ACC112 (cell line): Measurements from ENCODE around the gene QRFP.

Source experiments
- H2AFZ ChIP-seq: fragments of 200-600 bp; sonication (generic); one replicate; pipeline ENCODE4 v1.6.0; 2017; ENCODE audit warnings: antibody characterized with exemption, low read length; ENCODE audit not compliant: unreplicated experiment
- H3K27ac ChIP-seq: fragments of 200-600 bp; sonication (generic); 2 replicates; pipeline ENCODE4 v1.5.1; 2014; ENCODE audit warnings: low read depth, mild to moderate bottlenecking, antibody characterized with exemption, low read length, moderate library complexity
- H3K27me3 ChIP-seq: fragments of 200-600 bp; sonication (generic); 2 replicates; pipeline ENCODE4 v1.6.1; 2014; ENCODE audit warnings: mild to moderate bottlenecking, antibody characterized with exemption, low read length, moderate library complexity, mixed read lengths; ENCODE audit not compliant: insufficient read depth
- H3K36me3 ChIP-seq: fragments of 200-600 bp; sonication (generic); 2 replicates; pipeline ENCODE4 v1.6.1; 2016; ENCODE audit warnings: mild to moderate bottlenecking, antibody characterized with exemption, low read length, moderate library complexity, mixed read lengths; ENCODE audit not compliant: insufficient read depth
- H3K4me1 ChIP-seq: fragments of 200-600 bp; sonication (generic); one replicate; pipeline ENCODE4 v1.6.1; 2016; ENCODE audit warnings: low read length, mixed read lengths; ENCODE audit not compliant: insufficient read depth, unreplicated experiment, control insufficient read depth
- H3K4me3 ChIP-seq: fragments of 200-600 bp; sonication (generic); 2 replicates; pipeline ENCODE4 v1.5.1; 2014; ENCODE audit warnings: mild to moderate bottlenecking, low read depth, low read length
- H3K79me2 ChIP-seq: fragments of 200-600 bp; sonication (generic); one replicate; pipeline ENCODE4 v1.6.0; 2016; ENCODE audit warnings: low read length; ENCODE audit not compliant: control insufficient read depth, unreplicated experiment, insufficient read depth

Gene QRFP

GRCh38 chr9:130885484-130886375 lies 10.9 kb downstream of the QRFP start:
- Histone ChIP-seq H3K4me1 (no peaks in the 10 kb centered on the region), H3K27ac (no peak overlapping the region), H3K4me3 (no peak overlapping the region), H3K36me3 (peaks cover 16% of the 10 kb centered on the region; the same call in 1 of the 2 replicates), H3K27me3 (no peaks in the 10 kb centered on the region), H2AFZ (no peak overlapping the region), H3K79me2 (peaks cover 2% of the 10 kb centered on the region)

GRCh38 chr9:130884542-130885483 lies 11.8 kb downstream of the QRFP start:
- Histone ChIP-seq H3K4me3 (no peak overlapping the region), H3K27me3 (no peaks in the 10 kb centered on the region), H3K79me2 (peaks cover 2% of the 10 kb centered on the region), H2AFZ (no peak overlapping the region), H3K36me3 (peaks cover 19% of the 10 kb centered on the region; the same call in 1 of the 2 replicates), H3K27ac (no peak overlapping the region), H3K4me1 (no peaks in the 10 kb centered on the region)

GRCh38 chr9:130884111-130884531 lies 12.5 kb downstream of the QRFP start:
- H3K36me3 ChIP-seq = peaks cover 26% of the 10 kb centered on the region; the same call in 1 of the 2 replicates

GRCh38 chr9:130883479-130883878 lies 13.1 kb downstream of the QRFP start:
- no peak overlapping the region for H2AFZ ChIP-seq
- peaks cover 30% of the 10 kb centered on the region for H3K36me3 ChIP-seq
- no peaks in the 10 kb centered on the region for H3K4me1 ChIP-seq
- peaks cover 2% of the 10 kb centered on the region for H3K79me2 ChIP-seq
- H3K27me3 ChIP-seq = no peaks in the 10 kb centered on the region
- H3K27ac ChIP-seq = no peak overlapping the region
- H3K4me3 ChIP-seq = no peak overlapping the region

More at GRCh38 chr9:130884111-130884531, 12.5 kb downstream of the QRFP start:
- Histone ChIP-seq H2AFZ (no peak overlapping the region), H3K27ac (no peak overlapping the region), H3K4me1 (no peaks in the 10 kb centered on the region), H3K79me2 (peaks cover 2% of the 10 kb centered on the region), H3K4me3 (no peak overlapping the region), H3K27me3 (no peaks in the 10 kb centered on the region)

GRCh38 chr9:130882696-130883225 lies 13.9 kb downstream of the QRFP start:
- no peak overlapping the region for H3K4me3 ChIP-seq
- H3K4me1 ChIP-seq = no peaks in the 10 kb centered on the region
- H2AFZ ChIP-seq = no peak overlapping the region
- H3K79me2 ChIP-seq = peaks cover 2% of the 10 kb centered on the region
- H3K36me3 ChIP-seq = peaks cover 35% of the 10 kb centered on the region
- no peaks in the 10 kb centered on the region for H3K27me3 ChIP-seq
- no peak overlapping the region for H3K27ac ChIP-seq

GRCh38 chr9:130881516-130881915 lies 15.1 kb downstream of the QRFP start:
- Histone ChIP-seq H3K27me3 (no peaks in the 10 kb centered on the region), H2AFZ (no peak overlapping the region), H3K4me1 (no peaks in the 10 kb centered on the region), H3K4me3 (no peak overlapping the region), H3K79me2 (peaks cover 2% of the 10 kb centered on the region), H3K27ac (no peak overlapping the region), H3K36me3 (peaks cover 41% of the 10 kb centered on the region)

GRCh38 chr9:130880599-130881220 lies 15.9 kb downstream of the QRFP start:
- H3K4me1 ChIP-seq = no peaks in the 10 kb centered on the region
- H3K27ac ChIP-seq = no peak overlapping the region
- H3K4me3 ChIP-seq = no peak overlapping the region
- H3K79me2 ChIP-seq = no peaks in the 10 kb centered on the region
- no peak overlapping the region for H2AFZ ChIP-seq
- H3K36me3 ChIP-seq = peaks cover 36% of the 10 kb centered on the region
- no peaks in the 10 kb centered on the region for H3K27me3 ChIP-seq

GRCh38 chr9:130879863-130880411 lies 16.7 kb downstream of the QRFP start:
- Histone ChIP-seq H3K4me3 (no peak overlapping the region), H3K27me3 (no peaks in the 10 kb centered on the region), H3K27ac (no peak overlapping the region), H3K36me3 (peaks cover 36% of the 10 kb centered on the region), H3K79me2 (no peaks in the 10 kb centered on the region), H3K4me1 (no peaks in the 10 kb centered on the region), H2AFZ (no peak overlapping the region)

GRCh38 chr9:130878295-130878694 lies 18.3 kb downstream of the QRFP start:
- no peak overlapping the region for H3K27ac ChIP-seq
- no peaks in the 10 kb centered on the region for H3K79me2 ChIP-seq
- H3K4me1 ChIP-seq = no peaks in the 10 kb centered on the region
- H3K27me3 ChIP-seq = no peaks in the 10 kb centered on the region
- no peak overlapping the region for H3K4me3 ChIP-seq
- H3K36me3 ChIP-seq = peaks cover 41% of the 10 kb centered on the region
- no peak overlapping the region for H2AFZ ChIP-seq

- H3K4me1 ChIP-seq = no peaks in the 10 kb centered on the region
- H2AFZ ChIP-seq = no peak overlapping the region
- H3K27me3 ChIP-seq = no peaks in the 10 kb centered on the region
- H3K36me3 ChIP-seq = peaks cover 51% of the 10 kb centered on the region
- no peak overlapping the region for H3K4me3 ChIP-seq
- no peaks in the 10 kb centered on the region for H3K79me2 ChIP-seq
- no peak overlapping the region for H3K27ac ChIP-seq
Observed at GRCh38 chr9:130877300-130877699, 19.3 kb downstream of the QRFP start.
